ENCODE results near the gene PRRT2.
"Not testable (repeated sequence)": the region's sequence is repeated elsewhere in the genome, so short reads cannot be mapped to it uniquely, and the experiment has no call there.

Gene PRRT2

GRCh38 chr16:29791845-29792807 lies 19.9 kb upstream of the PRRT2 start:
- in situ Hi-C loops (cut with HindIII; ENCODE audit: low sequenced_read_pairs): no loop called here
- DNase-seq (ENCODE audit: low read depth): no peak
- peak overlapping the region; percentile 92 for H3K4me3 ChIP-seq (ENCODE audit: low read depth, low read length)
- TF ChIP-seq, protein P1, sequence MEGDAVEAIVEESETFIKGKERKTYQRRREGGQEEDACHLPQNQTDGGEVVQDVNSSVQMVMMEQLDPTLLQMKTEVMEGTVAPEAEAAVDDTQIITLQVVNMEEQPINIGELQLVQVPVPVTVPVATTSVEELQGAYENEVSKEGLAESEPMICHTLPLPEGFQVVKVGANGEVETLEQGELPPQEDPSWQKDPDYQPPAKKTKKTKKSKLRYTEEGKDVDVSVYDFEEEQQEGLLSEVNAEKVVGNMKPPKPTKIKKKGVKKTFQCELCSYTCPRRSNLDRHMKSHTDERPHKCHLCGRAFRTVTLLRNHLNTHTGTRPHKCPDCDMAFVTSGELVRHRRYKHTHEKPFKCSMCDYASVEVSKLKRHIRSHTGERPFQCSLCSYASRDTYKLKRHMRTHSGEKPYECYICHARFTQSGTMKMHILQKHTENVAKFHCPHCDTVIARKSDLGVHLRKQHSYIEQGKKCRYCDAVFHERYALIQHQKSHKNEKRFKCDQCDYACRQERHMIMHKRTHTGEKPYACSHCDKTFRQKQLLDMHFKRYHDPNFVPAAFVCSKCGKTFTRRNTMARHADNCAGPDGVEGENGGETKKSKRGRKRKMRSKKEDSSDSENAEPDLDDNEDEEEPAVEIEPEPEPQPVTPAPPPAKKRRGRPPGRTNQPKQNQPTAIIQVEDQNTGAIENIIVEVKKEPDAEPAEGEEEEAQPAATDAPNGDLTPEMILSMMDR (IDR thresholded peaks at IDR 0.05; ENCODE audit: low read depth, low read length, missing control alignments): no peak

DNA sequence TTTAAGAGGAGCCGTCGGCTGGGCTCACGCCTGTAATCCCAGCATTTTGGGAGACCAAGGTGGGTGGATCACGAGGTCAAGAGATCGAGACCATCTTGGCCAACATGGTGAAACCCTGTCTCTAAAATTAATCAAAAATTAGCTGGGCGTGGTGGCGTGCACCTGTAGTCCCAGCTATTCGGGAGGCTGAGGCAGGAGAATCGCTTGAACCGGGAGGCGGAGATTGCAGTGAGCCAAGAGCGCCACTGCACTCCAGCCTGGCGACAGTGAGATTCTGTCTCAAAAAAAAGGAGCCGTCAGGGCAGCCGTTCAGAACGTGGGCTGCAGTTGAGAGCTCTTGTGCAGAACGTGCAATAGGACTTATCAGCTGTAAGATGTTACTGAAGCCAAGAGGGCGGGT lies 18.8 kb upstream of the PRRT2 start:
- H3K4me3 ChIP-seq (ENCODE audit: low read depth, low read length); in situ Hi-C loops (cut with HindIII; ENCODE audit: low sequenced_read_pairs); DNase-seq (ENCODE audit: low read depth): not testable (repeated sequence)

GRCh38 chr16:29794231-29794710 lies 17.7 kb upstream of the PRRT2 start:
- TF ChIP-seq, protein P1 (IDR thresholded peaks at IDR 0.05; ENCODE audit: low read depth, low read length, missing control alignments): no peak
- no peak overlapping the region for H3K4me3 ChIP-seq (ENCODE audit: low read depth, low read length)
- no peak for DNase-seq (ENCODE audit: low read depth)
- in situ Hi-C loops (cut with HindIII; ENCODE audit: low sequenced_read_pairs): no loop called here

DNA sequence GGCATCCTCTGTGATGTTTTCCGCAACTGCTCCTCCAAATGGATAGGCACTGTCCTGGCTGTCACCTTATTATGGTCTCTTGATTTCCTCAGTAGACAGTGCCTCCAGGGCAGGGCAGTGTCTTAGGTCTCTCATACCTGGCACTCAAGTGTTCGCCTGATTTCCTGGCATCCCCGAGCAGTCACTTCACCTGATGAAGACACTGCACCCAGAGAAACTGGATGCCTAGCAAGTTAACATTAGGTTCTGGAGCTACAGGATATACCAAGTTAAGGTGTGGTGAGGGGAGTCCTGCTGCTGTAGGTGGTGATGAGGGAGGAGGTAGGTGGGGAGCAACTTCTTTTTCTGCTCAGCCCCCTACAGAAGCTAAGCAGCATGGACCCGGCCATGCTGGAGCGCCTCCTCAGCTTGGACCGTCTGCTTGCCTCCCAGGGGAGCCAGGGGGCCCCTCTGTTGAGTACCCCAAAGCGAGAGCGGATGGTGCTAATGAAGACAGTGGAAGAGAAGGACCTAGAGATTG lies 9.5 kb upstream of the PRRT2 start:
- in situ Hi-C loops (cut with HindIII; ENCODE audit: low sequenced_read_pairs): loop anchor here (5.0 kb wide), 1 partner anchor 105 kb away; no protein-coding TSS in a partner anchor
- TF ChIP-seq, protein P1 (IDR thresholded peaks at IDR 0.05; ENCODE audit: low read depth, low read length, missing control alignments): no peak

DNA sequence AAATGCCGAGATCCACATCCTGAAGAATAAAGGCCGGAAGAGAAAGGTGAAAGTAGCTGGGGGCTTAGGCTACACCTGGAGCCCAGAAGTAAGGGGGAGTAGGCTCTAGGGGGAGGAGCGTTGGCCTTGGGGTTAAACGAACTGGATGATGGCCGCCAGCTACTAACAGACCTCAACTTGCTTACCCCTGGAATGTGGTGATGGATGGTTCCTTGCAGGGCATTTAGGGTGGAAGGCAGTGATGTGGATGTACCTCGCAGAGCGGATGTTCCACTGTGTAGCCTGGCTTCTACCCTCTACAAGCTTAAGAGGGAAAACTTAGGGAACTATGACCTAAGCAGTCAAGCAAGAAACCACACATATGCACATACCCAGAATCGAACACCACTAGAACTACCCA lies 8.0 kb upstream of the PRRT2 start:
- TF ChIP-seq, protein P1 (IDR thresholded peaks at IDR 0.05; ENCODE audit: low read depth, low read length, missing control alignments): no peak
- no peak overlapping the region for H3K4me3 ChIP-seq (ENCODE audit: low read depth, low read length)
- in situ Hi-C loops (cut with HindIII; ENCODE audit: low sequenced_read_pairs): loop anchor here (5.0 kb wide), 1 partner anchor 107 kb away; no protein-coding TSS in a partner anchor

More for the DNA sequence above, 9.5 kb upstream of the PRRT2 start:
- H3K4me3 ChIP-seq (ENCODE audit: low read depth, low read length): no peak overlapping the region
- no peak for DNase-seq (ENCODE audit: low read depth)

GRCh38 chr16:29804455-29805231 lies 7.3 kb upstream of the PRRT2 start:
- no peak for DNase-seq (ENCODE audit: low read depth)
- TF ChIP-seq, protein P1 (IDR thresholded peaks at IDR 0.05; ENCODE audit: low read depth, low read length, missing control alignments): no peak
- H3K4me3 ChIP-seq (ENCODE audit: low read depth, low read length): peak overlapping the region; percentile 82
- in situ Hi-C loops (cut with HindIII; ENCODE audit: low sequenced_read_pairs): loop anchor here (5.0 kb wide), 1 partner anchor 107 kb away; no protein-coding TSS in a partner anchor

More for the DNA sequence above, 8.0 kb upstream of the PRRT2 start:
- DNase-seq (ENCODE audit: low read depth): no peak
